Measurements from ENCODE around the gene KCNH3.

Gene KCNH3

DNA sequence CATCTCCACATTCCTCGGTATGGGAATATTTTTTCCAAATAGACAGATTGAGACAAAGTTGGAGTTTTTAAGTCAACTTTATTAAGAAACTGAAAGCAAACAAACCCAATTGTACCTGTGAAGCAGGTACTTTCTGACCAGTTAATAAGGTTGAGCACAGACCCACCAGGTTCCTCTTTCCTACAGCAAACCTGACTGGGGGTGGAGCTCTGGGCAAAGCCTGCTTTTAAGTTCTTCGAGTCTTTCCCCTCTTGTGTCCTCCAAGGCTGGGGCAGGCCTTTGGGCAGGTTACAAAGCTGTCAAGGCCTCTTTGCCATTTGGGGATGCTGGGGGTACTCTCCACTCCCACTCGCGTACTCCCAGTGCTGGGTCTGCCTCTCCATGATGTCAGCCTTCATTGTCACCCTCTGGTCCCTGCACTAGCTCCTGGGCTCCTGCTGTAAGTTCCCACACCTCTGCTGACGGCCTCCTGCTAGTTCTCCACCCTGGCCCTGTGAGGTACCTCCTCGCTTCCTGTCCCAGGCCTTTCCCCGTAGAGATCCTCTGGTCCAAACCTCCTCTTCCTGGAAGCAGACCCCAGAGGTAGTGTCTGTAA is 3.2 kb downstream of the KCNH3 start:
- DNase-seq (ENCODE audit: low read depth, low spot score), result no peak
- ChIA-PET POLR2A (interaction anchor here (0.7 kb wide), 1 partner anchor 55 kb away, joined by 3 read pairs; no protein-coding TSS in a partner anchor), CTCF (interaction anchor here (0.8 to 1.4 kb wide), 3 partner anchors 12 to 245 kb away, joined by 3 to 4 read pairs (median 3); no protein-coding TSS in a partner anchor)
- TF ChIP-seq, protein P1, sequence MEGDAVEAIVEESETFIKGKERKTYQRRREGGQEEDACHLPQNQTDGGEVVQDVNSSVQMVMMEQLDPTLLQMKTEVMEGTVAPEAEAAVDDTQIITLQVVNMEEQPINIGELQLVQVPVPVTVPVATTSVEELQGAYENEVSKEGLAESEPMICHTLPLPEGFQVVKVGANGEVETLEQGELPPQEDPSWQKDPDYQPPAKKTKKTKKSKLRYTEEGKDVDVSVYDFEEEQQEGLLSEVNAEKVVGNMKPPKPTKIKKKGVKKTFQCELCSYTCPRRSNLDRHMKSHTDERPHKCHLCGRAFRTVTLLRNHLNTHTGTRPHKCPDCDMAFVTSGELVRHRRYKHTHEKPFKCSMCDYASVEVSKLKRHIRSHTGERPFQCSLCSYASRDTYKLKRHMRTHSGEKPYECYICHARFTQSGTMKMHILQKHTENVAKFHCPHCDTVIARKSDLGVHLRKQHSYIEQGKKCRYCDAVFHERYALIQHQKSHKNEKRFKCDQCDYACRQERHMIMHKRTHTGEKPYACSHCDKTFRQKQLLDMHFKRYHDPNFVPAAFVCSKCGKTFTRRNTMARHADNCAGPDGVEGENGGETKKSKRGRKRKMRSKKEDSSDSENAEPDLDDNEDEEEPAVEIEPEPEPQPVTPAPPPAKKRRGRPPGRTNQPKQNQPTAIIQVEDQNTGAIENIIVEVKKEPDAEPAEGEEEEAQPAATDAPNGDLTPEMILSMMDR (IDR thresholded peaks at IDR 0.05; ENCODE audit: insufficient read depth, low read length, missing control alignments), result no peak
- H3K4me3 ChIP-seq (ENCODE audit: low read depth, low read length), result no peak overlapping the region

DNA sequence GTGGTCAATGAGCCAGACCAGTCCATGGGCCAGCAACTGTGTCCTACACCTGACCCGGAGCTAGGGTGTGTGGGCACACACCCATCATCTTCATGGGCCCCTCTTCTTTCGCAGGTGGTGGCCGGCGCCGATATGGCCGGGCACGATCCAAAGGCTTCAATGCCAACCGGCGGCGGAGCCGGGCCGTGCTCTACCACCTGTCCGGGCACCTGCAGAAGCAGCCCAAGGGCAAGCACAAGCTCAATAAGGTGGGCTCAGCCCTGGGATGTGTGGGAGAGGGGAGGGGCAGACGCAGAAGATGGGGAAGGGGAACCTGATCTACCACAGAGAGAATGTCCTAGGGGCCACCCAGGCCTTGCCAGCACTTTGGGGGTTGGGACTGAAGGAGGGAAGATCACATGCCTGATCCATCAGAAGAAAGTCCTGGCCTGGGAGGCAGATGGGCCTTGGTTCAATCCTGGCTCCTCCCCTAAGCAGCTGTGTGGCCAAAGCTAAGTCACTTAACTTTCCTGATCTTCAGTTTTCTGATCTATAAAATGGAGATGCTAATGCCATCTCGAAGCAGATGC is 3.8 kb downstream of the KCNH3 start:
- no peak overlapping the region for H3K4me3 ChIP-seq (ENCODE audit: low read depth, low read length)
- CTCF ChIA-PET, result interaction anchor here (0.8 to 1.4 kb wide), 4 partner anchors 11 to 246 kb away, joined by 3 to 4 read pairs (median 3); no protein-coding TSS in a partner anchor
- POLR2A ChIA-PET, result no interaction called here
- TF ChIP-seq, protein P1 (IDR thresholded peaks at IDR 0.05; ENCODE audit: insufficient read depth, low read length, missing control alignments), result no peak
- DNase-seq (ENCODE audit: low read depth, low spot score), result no peak

DNA sequence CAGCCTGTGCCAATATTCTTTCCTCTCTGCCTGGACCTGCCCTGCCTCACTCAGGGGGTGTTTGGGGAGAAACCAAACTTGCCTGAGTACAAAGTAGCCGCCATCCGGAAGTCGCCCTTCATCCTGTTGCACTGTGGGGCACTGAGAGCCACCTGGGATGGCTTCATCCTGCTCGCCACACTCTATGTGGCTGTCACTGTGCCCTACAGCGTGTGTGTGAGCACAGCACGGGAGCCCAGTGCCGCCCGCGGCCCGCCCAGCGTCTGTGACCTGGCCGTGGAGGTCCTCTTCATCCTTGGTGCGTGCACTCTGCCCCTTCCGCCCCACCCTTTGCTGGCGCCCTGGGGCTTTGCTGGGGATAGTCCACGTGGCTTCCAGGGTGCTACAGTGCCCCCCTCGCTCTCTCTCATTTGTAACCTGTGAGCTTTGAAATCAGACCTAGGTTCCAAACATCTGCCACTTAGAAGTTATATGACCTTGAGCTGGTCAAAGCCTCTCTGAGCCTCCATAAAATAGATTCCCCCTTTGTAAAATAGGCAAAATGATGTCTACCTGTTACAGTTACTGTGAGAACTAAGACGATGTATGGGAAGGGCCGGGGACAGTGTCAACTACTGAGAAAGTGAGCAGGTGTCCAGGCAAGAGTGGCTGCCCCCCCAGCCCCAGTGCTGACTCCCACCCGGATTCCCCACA is 4.5 kb downstream of the KCNH3 start:
- TF ChIP-seq, protein P1 (IDR thresholded peaks at IDR 0.05; ENCODE audit: insufficient read depth, low read length, missing control alignments), result no peak
- H3K4me3 ChIP-seq (ENCODE audit: low read depth, low read length), result no peak overlapping the region
- DNase-seq (ENCODE audit: low read depth, low spot score), result no peak
- ChIA-PET POLR2A (no interaction called here), CTCF (interaction anchor here (1.0 to 1.4 kb wide), 3 partner anchors 11 to 195 kb away, joined by 3 to 4 read pairs (median 3); no protein-coding TSS in a partner anchor)

DNA sequence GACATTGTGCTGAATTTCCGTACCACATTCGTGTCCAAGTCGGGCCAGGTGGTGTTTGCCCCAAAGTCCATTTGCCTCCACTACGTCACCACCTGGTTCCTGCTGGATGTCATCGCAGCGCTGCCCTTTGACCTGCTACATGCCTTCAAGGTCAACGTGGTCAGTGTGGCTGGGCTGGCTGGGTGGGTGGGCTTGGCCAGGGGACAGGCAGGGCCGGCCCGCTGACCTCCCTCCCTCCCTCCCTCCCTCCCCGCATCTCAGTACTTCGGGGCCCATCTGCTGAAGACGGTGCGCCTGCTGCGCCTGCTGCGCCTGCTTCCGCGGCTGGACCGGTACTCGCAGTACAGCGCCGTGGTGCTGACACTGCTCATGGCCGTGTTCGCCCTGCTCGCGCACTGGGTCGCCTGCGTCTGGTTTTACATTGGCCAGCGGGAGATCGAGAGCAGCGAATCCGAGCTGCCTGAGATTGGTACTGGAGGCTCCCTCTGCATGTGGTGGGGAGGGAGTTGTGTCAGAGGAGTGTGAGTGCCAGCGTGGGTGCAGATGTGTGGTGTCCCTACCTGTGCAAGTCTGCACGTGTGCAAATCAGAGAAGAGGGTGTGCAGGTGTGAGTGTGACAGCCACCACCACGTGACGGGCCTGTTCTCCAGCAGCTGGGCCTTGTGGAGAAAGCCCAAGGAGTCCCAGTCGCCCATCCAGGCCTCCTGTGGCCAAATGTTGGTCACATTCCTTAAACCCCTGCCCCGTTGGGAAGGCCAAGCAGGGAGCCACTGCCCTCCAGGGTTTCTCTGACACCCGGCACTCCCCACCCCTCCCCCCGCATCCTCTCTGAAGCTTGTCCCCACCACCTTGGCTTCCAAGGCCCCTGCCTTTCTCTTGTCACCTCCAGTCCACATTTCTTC is 5.3 kb downstream of the KCNH3 start:
- H3K4me3 ChIP-seq (ENCODE audit: low read depth, low read length), result no peak overlapping the region
- DNase-seq (ENCODE audit: low read depth, low spot score), result no peak
- TF ChIP-seq, protein P1 (IDR thresholded peaks at IDR 0.05; ENCODE audit: insufficient read depth, low read length, missing control alignments), result no peak
- ChIA-PET POLR2A (interaction anchor here (0.6 kb wide), 1 partner anchor 20 kb away, joined by 3 read pairs; no protein-coding TSS in a partner anchor), CTCF (interaction anchor here (1.0 to 1.5 kb wide), 3 partner anchors 10 to 202 kb away, joined by 4 to 7 read pairs (median 6); no protein-coding TSS in a partner anchor)

DNA sequence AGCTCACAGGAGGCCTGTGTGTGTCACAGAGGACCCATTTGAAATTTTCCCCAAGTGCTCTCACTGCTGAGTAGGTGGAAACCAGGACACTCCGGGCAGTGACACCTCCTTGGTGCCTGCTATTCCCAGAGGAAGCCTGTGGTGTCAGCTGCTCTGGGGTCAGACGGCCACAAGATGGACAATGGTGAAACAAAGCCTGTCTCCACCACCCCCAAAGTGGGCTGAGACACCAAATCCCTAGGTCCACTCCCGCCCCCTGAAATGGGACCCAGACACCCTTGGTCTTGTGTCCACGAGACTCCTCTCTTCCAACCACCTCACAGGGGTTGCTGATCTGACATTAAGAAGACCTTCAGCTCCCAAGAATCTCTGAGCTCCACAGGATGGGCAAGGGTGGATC is 7.0 kb downstream of the KCNH3 start:
- DNase-seq (ENCODE audit: low read depth, low spot score), result no peak
- CTCF ChIA-PET, result interaction anchor here (1.2 to 2.5 kb wide), 7 partner anchors 11 to 214 kb away, joined by 3 to 10 read pairs (median 5); no protein-coding TSS in a partner anchor
- POLR2A ChIA-PET, result interaction anchor here (0.7 kb wide), 1 partner anchor 8 kb away, joined by 3 read pairs; no protein-coding TSS in a partner anchor
- H3K4me3 ChIP-seq (ENCODE audit: low read depth, low read length), result no peak overlapping the region
- TF ChIP-seq, protein P1 (IDR thresholded peaks at IDR 0.05; ENCODE audit: insufficient read depth, low read length, missing control alignments), result no peak

Data from AG04449 (cell line).